Measurements from ENCODE around the gene COX19.

COX19 gene

GRCh38 chr7:974820-975681, at the start of gene COX19:
Gene COX19, minus strand, starts transcription at chr7:975549. Its CDS starts 40 bp downstream, at chr7:975509.
- Histone ChIP-seq H3K4me1 (ENCODE audit: control insufficient read depth, insufficient read depth, low read length) (peaks cover 2% of the 10 kb centered on the region), H3K4me3 (ENCODE audit: low read length) (peak within 1 kb of the TSS; percentile 95), H3K27ac (ENCODE audit: low read depth, low read length) (peak within 1 kb of the TSS; percentile 97), H3K27me3 (ENCODE audit: control insufficient read depth, insufficient read depth, low read length) (no peaks in the 10 kb centered on the region), H3K36me3 (ENCODE audit: control insufficient read depth, insufficient read depth, low read length) (peaks cover 18% of the 10 kb centered on the region), H3K9ac (ENCODE audit: low read length) (peak within 1 kb of the TSS; percentile 90)

- H3K9ac ChIP-seq (ENCODE audit: low read length): no peak overlapping the region
- H3K27ac ChIP-seq (ENCODE audit: low read depth, low read length): no peak overlapping the region
- H3K4me1 ChIP-seq (ENCODE audit: control insufficient read depth, insufficient read depth, low read length): peaks cover 15% of the 10 kb centered on the region
- no peaks in the 10 kb centered on the region for H3K36me3 ChIP-seq (ENCODE audit: control insufficient read depth, insufficient read depth, low read length)
- H3K4me3 ChIP-seq (ENCODE audit: low read length): no peak overlapping the region
- H3K27me3 ChIP-seq (ENCODE audit: control insufficient read depth, insufficient read depth, low read length): no peaks in the 10 kb centered on the region
These were observed 49.0 kb upstream of the COX19 start for GRCh38 chr7:1024331-1024841.

GRCh38 chr7:1022801-1023465, 47.6 kb upstream of the COX19 start:
- H3K4me3 ChIP-seq (ENCODE audit: low read length): no peak overlapping the region
- no peaks in the 10 kb centered on the region for H3K36me3 ChIP-seq (ENCODE audit: control insufficient read depth, insufficient read depth, low read length)
- H3K4me1 ChIP-seq (ENCODE audit: control insufficient read depth, insufficient read depth, low read length): peaks cover 7% of the 10 kb centered on the region
- no peaks in the 10 kb centered on the region for H3K27me3 ChIP-seq (ENCODE audit: control insufficient read depth, insufficient read depth, low read length)
- H3K9ac ChIP-seq (ENCODE audit: low read length): no peak overlapping the region
- no peak overlapping the region for H3K27ac ChIP-seq (ENCODE audit: low read depth, low read length)

GRCh38 chr7:1022356-1022755, 47.0 kb upstream of the COX19 start:
- Histone ChIP-seq H3K9ac (ENCODE audit: low read length) (no peak overlapping the region), H3K36me3 (ENCODE audit: control insufficient read depth, insufficient read depth, low read length) (no peaks in the 10 kb centered on the region), H3K4me3 (ENCODE audit: low read length) (no peak overlapping the region), H3K27ac (ENCODE audit: low read depth, low read length) (no peak overlapping the region), H3K4me1 (ENCODE audit: control insufficient read depth, insufficient read depth, low read length) (peaks cover 7% of the 10 kb centered on the region), H3K27me3 (ENCODE audit: control insufficient read depth, insufficient read depth, low read length) (no peaks in the 10 kb centered on the region)

- Histone ChIP-seq H3K9ac (ENCODE audit: low read length) (no peak overlapping the region), H3K4me1 (ENCODE audit: control insufficient read depth, insufficient read depth, low read length) (peaks cover 5% of the 10 kb centered on the region), H3K27me3 (ENCODE audit: control insufficient read depth, insufficient read depth, low read length) (no peaks in the 10 kb centered on the region), H3K36me3 (ENCODE audit: control insufficient read depth, insufficient read depth, low read length) (no peaks in the 10 kb centered on the region), H3K4me3 (ENCODE audit: low read length) (no peak overlapping the region), H3K27ac (ENCODE audit: low read depth, low read length) (no peak overlapping the region)
These were observed 46.6 kb upstream of the COX19 start for GRCh38 chr7:1021931-1022330.

GRCh38 chr7:1021366-1021765, 46.0 kb upstream of the COX19 start:
- Histone ChIP-seq H3K9ac (ENCODE audit: low read length) (no peak overlapping the region), H3K4me3 (ENCODE audit: low read length) (no peak overlapping the region), H3K27ac (ENCODE audit: low read depth, low read length) (no peak overlapping the region), H3K27me3 (ENCODE audit: control insufficient read depth, insufficient read depth, low read length) (no peaks in the 10 kb centered on the region), H3K36me3 (ENCODE audit: control insufficient read depth, insufficient read depth, low read length) (no peaks in the 10 kb centered on the region), H3K4me1 (ENCODE audit: control insufficient read depth, insufficient read depth, low read length) (no peaks in the 10 kb centered on the region)

GRCh38 chr7:1020849-1021251, 45.5 kb upstream of the COX19 start:
- Histone ChIP-seq H3K36me3 (ENCODE audit: control insufficient read depth, insufficient read depth, low read length) (no peaks in the 10 kb centered on the region), H3K27ac (ENCODE audit: low read depth, low read length) (no peak overlapping the region), H3K4me3 (ENCODE audit: low read length) (no peak overlapping the region), H3K4me1 (ENCODE audit: control insufficient read depth, insufficient read depth, low read length) (no peaks in the 10 kb centered on the region), H3K27me3 (ENCODE audit: control insufficient read depth, insufficient read depth, low read length) (no peaks in the 10 kb centered on the region), H3K9ac (ENCODE audit: low read length) (no peak overlapping the region)

- Histone ChIP-seq H3K36me3 (ENCODE audit: control insufficient read depth, insufficient read depth, low read length) (no peaks in the 10 kb centered on the region), H3K4me3 (ENCODE audit: low read length) (no peak overlapping the region), H3K27me3 (ENCODE audit: control insufficient read depth, insufficient read depth, low read length) (no peaks in the 10 kb centered on the region), H3K4me1 (ENCODE audit: control insufficient read depth, insufficient read depth, low read length) (no peaks in the 10 kb centered on the region), H3K27ac (ENCODE audit: low read depth, low read length) (no peak overlapping the region), H3K9ac (ENCODE audit: low read length) (no peak overlapping the region)
These were observed 44.7 kb upstream of the COX19 start for GRCh38 chr7:1019789-1020610.

GRCh38 chr7:1019255-1019785, 44.0 kb upstream of the COX19 start:
- Histone ChIP-seq H3K4me3 (ENCODE audit: low read length) (no peak overlapping the region), H3K27me3 (ENCODE audit: control insufficient read depth, insufficient read depth, low read length) (no peaks in the 10 kb centered on the region), H3K9ac (ENCODE audit: low read length) (no peak overlapping the region), H3K4me1 (ENCODE audit: control insufficient read depth, insufficient read depth, low read length) (no peaks in the 10 kb centered on the region), H3K27ac (ENCODE audit: low read depth, low read length) (no peak overlapping the region), H3K36me3 (ENCODE audit: control insufficient read depth, insufficient read depth, low read length) (no peaks in the 10 kb centered on the region)

- no peak overlapping the region for H3K27ac ChIP-seq (ENCODE audit: low read depth, low read length)
- no peaks in the 10 kb centered on the region for H3K27me3 ChIP-seq (ENCODE audit: control insufficient read depth, insufficient read depth, low read length)
- H3K9ac ChIP-seq (ENCODE audit: low read length): no peak overlapping the region
- H3K36me3 ChIP-seq (ENCODE audit: control insufficient read depth, insufficient read depth, low read length): no peaks in the 10 kb centered on the region
- no peaks in the 10 kb centered on the region for H3K4me1 ChIP-seq (ENCODE audit: control insufficient read depth, insufficient read depth, low read length)
- H3K4me3 ChIP-seq (ENCODE audit: low read length): no peak overlapping the region
These were observed 43.0 kb upstream of the COX19 start for GRCh38 chr7:1018334-1018695.

- Histone ChIP-seq H3K4me3 (ENCODE audit: low read length) (no peak overlapping the region), H3K36me3 (ENCODE audit: control insufficient read depth, insufficient read depth, low read length) (no peaks in the 10 kb centered on the region), H3K27me3 (ENCODE audit: control insufficient read depth, insufficient read depth, low read length) (no peaks in the 10 kb centered on the region), H3K4me1 (ENCODE audit: control insufficient read depth, insufficient read depth, low read length) (no peaks in the 10 kb centered on the region), H3K9ac (ENCODE audit: low read length) (no peak overlapping the region), H3K27ac (ENCODE audit: low read depth, low read length) (no peak overlapping the region)
These were observed 42.4 kb upstream of the COX19 start for GRCh38 chr7:1017586-1018333.
